HepG2 (cell line): Measurements from ENCODE around the gene UTS2R. TPM values are rescaled to one million over a fixed set of nuclear protein-coding genes. Genes with fewer than 3 reads are reported as not detected.
A peak's percentile ranks its signal among the peaks of the same experiment; 100 is the strongest.

ENCODE experiments used
- ATF1 ChIP-seq: IDR thresholded peaks from 2 replicates; pipeline ENCODE4 v1.6.1; 2016; ENCODE audit warnings: mild to moderate bottlenecking, control low read depth
- CREB3 ChIP-seq: sonication (generic); formaldehyde crosslinking; IDR thresholded peaks from 2 replicates; pipeline ENCODE4 v1.5.0; 2020; ENCODE audit warnings: missing genetic modification reagents
- ETV6 ChIP-seq: sonication (generic); formaldehyde crosslinking; conservative IDR thresholded peaks from 2 replicates; pipeline ENCODE4 v1.4.0; 2020; ENCODE audit warnings: missing genetic modification reagents
- FOXO1 ChIP-seq: sonication (generic); formaldehyde crosslinking; IDR thresholded peaks from 2 replicates; pipeline ENCODE4 v1.4.0; 2020; ENCODE audit warnings: missing genetic modification reagents
- MAF1 ChIP-seq: sonication (generic); formaldehyde crosslinking; IDR thresholded peaks from 2 replicates; pipeline ENCODE4 v1.5.0; 2020; ENCODE audit warnings: missing genetic modification reagents, borderline replicate concordance
- MEIS1 ChIP-seq: sonication (generic); formaldehyde crosslinking; IDR thresholded peaks from 2 replicates; pipeline ENCODE4 v1.9.0; 2021; ENCODE audit warnings: mild to moderate bottlenecking, missing genetic modification reagents, moderate library complexity, borderline replicate concordance
- ONECUT2 ChIP-seq: sonication (generic); formaldehyde crosslinking; IDR thresholded peaks from 2 replicates; pipeline ENCODE4 v1.4.0; 2020; ENCODE audit warnings: missing genetic modification reagents
- RXRB ChIP-seq: IDR thresholded peaks from 2 replicates; pipeline ENCODE4 v1.6.1; 2016; ENCODE audit warnings: borderline replicate concordance, missing genetic modification reagents, missing compliant biosample characterization
- SIN3B ChIP-seq: fragments of 150-350 bp; IDR thresholded peaks from 2 replicates; pipeline ENCODE4 v1.6.1; 2014; ENCODE audit warnings: low read length
- SMAD3 ChIP-seq: sonication (generic); formaldehyde crosslinking; IDR thresholded peaks from 2 replicates; pipeline ENCODE4 v1.4.0; 2020; ENCODE audit warnings: missing genetic modification reagents
- SSRP1 ChIP-seq: IDR thresholded peaks from 2 replicates; pipeline ENCODE4 v1.6.1; 2016; ENCODE audit warnings: control low read depth
- THAP7 ChIP-seq: sonication (generic); formaldehyde crosslinking; IDR thresholded peaks from 2 replicates; pipeline ENCODE4 v1.8.1; 2023; ENCODE audit warnings: mild to moderate bottlenecking, missing genetic modification reagents
- ZMYM4 ChIP-seq: sonication (generic); formaldehyde crosslinking; IDR thresholded peaks from 2 replicates; pipeline ENCODE4 v1.8.1; 2023; ENCODE audit warnings: mild to moderate bottlenecking, missing genetic modification reagents
- ZNF317 ChIP-seq: sonication (generic); formaldehyde crosslinking; IDR thresholded peaks from 2 replicates; pipeline ENCODE4 v1.5.0; 2020; ENCODE audit warnings: mild to moderate bottlenecking, missing genetic modification reagents
- ZNF383 ChIP-seq: sonication (generic); formaldehyde crosslinking; IDR thresholded peaks from 2 replicates; pipeline ENCODE4 v1.4.0; 2020; ENCODE audit warnings: missing genetic modification reagents, mild to moderate bottlenecking, borderline replicate concordance
- ZNF512 ChIP-seq: sonication (generic); formaldehyde crosslinking; IDR thresholded peaks from 2 replicates; pipeline ENCODE4 v1.4.0; 2020; ENCODE audit warnings: mild to moderate bottlenecking, missing genetic modification reagents
- ZNF550 ChIP-seq: sonication (generic); formaldehyde crosslinking; IDR thresholded peaks from 2 replicates; pipeline ENCODE4 v1.4.0; 2020; ENCODE audit warnings: mild to moderate bottlenecking, missing genetic modification reagents, borderline replicate concordance
- ZNF678 ChIP-seq: sonication (generic); formaldehyde crosslinking; IDR thresholded peaks from 2 replicates; pipeline ENCODE4 v1.4.0; 2020; ENCODE audit warnings: mild to moderate bottlenecking, missing genetic modification reagents
- ZNF768 ChIP-seq: sonication (generic); formaldehyde crosslinking; IDR thresholded peaks from 2 replicates; pipeline ENCODE4 v1.4.0; 2020; ENCODE audit warnings: missing genetic modification reagents
- polyA plus RNA-seq, 8 experiments: library from polyadenylated mRNA; depleted of rRNA in 3 of 8; stranded (reverse) in 7 of 8; unstranded in 1 of 8; fragments of >200 nt; fragmentation: Illumina TruSeq in 4 of 8; extraction: Trizol in 4 of 8; gene quantifications; 2 replicates each; pipeline versions ENCODE4 v1.2.1 to v1.2.3, GENCODE V29; 2011 to 2016; ENCODE audit warnings: low read depth in 4 of 8, missing spikeins in 1 of 8, mixed read lengths in 1 of 8; ENCODE audit not compliant: insufficient read depth in 1 of 8
- total RNA-seq, 5 experiments: library from RNA; depleted of rRNA; stranded (reverse); fragments of >200 nt; fragmentation: Illumina TruSeq; extraction: Trizol; gene quantifications; 2 replicates each; pipeline ENCODE4 v1.2.3, GENCODE V29; 2016; ENCODE audit warnings: low read depth in 1 of 5
- TF ChIP-seq, protein P1 (sequence below): sonication (generic); formaldehyde crosslinking; IDR thresholded peaks from 2 replicates; pipeline ENCODE4 v1.8.1; 2022; ENCODE audit warnings: mild to moderate bottlenecking, missing genetic modification reagents
- TF ChIP-seq, protein P2 (sequence below), 2 experiments: IDR thresholded peaks; 2 replicates each; pipeline ENCODE4 v1.6.1; 2011 to 2012; ENCODE audit warnings: low read length in 2 of 2, borderline replicate concordance in 1 of 2, low read depth in 1 of 2, mild to moderate bottlenecking in 1 of 2, moderate library complexity in 1 of 2

Gene UTS2R
- total and polyA plus RNA-seq, 2 of the 13 experiments (the other 11 are each of a cell fraction or from before 2014, with no cell fraction given), result 0.13 to 0.15 TPM

DNA sequence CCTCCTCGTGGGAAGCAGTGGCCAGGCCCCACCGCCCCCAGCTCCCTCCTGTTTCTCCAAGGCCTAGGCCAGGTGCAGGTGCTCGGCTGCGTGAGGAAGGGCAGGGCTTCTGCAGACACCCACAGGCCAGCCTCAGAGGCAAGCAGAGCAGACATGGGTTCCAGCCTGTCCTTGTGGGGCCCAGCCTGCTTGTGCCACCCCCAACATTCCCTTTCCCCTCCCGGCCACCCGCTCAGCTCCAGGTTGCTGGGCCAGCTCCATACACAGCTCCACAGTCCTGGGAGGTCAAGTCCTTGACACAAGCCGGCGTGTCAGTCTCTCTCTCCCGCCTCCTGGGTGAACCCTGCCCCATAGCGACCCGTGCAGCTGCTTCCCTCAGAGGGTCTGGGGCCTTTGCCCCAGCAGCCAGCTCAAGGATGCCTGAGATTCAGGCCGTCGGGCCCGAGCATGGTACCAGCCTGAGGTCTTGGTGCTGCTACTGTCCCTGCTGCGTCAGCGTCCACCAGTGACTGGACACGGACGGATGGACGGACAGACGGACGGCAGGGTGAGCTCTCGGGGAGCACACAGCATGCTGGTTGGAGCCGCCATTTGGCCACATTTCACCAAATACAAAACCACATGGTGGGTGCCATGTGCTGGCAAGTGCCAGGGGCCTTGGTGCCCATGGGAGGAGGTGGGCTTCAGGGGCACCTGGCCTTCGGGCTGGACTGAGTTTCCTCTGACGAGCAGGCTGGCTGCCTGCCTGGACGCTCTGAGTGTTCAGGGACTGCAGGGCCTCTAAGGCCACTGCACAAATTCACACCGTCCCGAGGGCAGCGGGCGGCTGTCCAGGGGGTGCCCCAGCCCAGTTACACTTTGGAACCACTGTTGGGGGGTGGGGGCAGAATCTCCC is 46.0 kb upstream of the UTS2R start (continued):
- TF ChIP-seq THAP7, result no peak
- TF ChIP-seq ZNF512 (CRISPR knock-in tag), result no peak
- no peak; the same call in 1 of the 2 replicates for TF ChIP-seq ZNF317 (CRISPR knock-in tag)
- TF ChIP-seq ATF1 (CRISPR knock-in tag), result no peak
- TF ChIP-seq RXRB (CRISPR knock-in tag), result peak; percentile 93
- TF ChIP-seq, protein P1, sequence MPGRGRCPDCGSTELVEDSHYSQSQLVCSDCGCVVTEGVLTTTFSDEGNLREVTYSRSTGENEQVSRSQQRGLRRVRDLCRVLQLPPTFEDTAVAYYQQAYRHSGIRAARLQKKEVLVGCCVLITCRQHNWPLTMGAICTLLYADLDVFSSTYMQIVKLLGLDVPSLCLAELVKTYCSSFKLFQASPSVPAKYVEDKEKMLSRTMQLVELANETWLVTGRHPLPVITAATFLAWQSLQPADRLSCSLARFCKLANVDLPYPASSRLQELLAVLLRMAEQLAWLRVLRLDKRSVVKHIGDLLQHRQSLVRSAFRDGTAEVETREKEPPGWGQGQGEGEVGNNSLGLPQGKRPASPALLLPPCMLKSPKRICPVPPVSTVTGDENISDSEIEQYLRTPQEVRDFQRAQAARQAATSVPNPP (CRISPR knock-in tag), result no peak
- TF ChIP-seq SMAD3 (CRISPR knock-in tag), result no peak; the same call in 1 of the 2 replicates
- peak; percentile 96 for TF ChIP-seq MEIS1 (CRISPR knock-in tag)
- no peak for TF ChIP-seq SIN3B
- 0 out of 2 replicates have a peak, but pooled peaks have one; percentile 43 for TF ChIP-seq CREB3 (CRISPR knock-in tag)
- TF ChIP-seq ZNF550, result peak; percentile 78; the same call in 1 of the 2 replicates
- 0 out of 2 replicates have a peak, but pooled peaks have one; percentile 38 for TF ChIP-seq MAF1
- TF ChIP-seq SSRP1, result no peak
- TF ChIP-seq, protein P2, sequence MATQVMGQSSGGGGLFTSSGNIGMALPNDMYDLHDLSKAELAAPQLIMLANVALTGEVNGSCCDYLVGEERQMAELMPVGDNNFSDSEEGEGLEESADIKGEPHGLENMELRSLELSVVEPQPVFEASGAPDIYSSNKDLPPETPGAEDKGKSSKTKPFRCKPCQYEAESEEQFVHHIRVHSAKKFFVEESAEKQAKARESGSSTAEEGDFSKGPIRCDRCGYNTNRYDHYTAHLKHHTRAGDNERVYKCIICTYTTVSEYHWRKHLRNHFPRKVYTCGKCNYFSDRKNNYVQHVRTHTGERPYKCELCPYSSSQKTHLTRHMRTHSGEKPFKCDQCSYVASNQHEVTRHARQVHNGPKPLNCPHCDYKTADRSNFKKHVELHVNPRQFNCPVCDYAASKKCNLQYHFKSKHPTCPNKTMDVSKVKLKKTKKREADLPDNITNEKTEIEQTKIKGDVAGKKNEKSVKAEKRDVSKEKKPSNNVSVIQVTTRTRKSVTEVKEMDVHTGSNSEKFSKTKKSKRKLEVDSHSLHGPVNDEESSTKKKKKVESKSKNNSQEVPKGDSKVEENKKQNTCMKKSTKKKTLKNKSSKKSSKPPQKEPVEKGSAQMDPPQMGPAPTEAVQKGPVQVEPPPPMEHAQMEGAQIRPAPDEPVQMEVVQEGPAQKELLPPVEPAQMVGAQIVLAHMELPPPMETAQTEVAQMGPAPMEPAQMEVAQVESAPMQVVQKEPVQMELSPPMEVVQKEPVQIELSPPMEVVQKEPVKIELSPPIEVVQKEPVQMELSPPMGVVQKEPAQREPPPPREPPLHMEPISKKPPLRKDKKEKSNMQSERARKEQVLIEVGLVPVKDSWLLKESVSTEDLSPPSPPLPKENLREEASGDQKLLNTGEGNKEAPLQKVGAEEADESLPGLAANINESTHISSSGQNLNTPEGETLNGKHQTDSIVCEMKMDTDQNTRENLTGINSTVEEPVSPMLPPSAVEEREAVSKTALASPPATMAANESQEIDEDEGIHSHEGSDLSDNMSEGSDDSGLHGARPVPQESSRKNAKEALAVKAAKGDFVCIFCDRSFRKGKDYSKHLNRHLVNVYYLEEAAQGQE (IDR thresholded peaks at IDR 0.05; ENCODE audit: borderline replicate concordance in 1 of 2, low read depth in 1 of 2, low read length in 2 of 2), result no peak; a peak in 1 of 4 replicates
- TF ChIP-seq ZMYM4 (CRISPR knock-in tag), result peak; percentile 74
- no peak for TF ChIP-seq ONECUT2
- TF ChIP-seq FOXO1 (CRISPR knock-in tag), result peak; percentile 59
- peak; percentile 53; the same call in 1 of the 2 replicates for TF ChIP-seq ZNF768 (CRISPR knock-in tag)
- TF ChIP-seq ZNF678 (CRISPR knock-in tag), result peak; percentile 93
- no peak; the same call in 1 of the 2 replicates for TF ChIP-seq ETV6 (CRISPR knock-in tag)
- peak; percentile 83; the same call in 1 of the 2 replicates for TF ChIP-seq ZNF383 (CRISPR knock-in tag)
